Left ventricle myocardium inferior (tissue), 1 donor: ENCODE measurements around the gene CUX1. TPM values are rescaled to one million over a fixed set of nuclear protein-coding genes. Genes with fewer than 3 reads are reported as not detected.
"Not testable (repeated sequence)": the region's sequence is repeated elsewhere in the genome, so short reads cannot be mapped to it uniquely, and the experiment has no call there.

Source experiments
- DNase-seq: peaks from one replicate; pipeline ENCODE4 v3.0.0-alpha.2; 2020
- H3K27ac ChIP-seq: fragments of 200-600 bp; replicated peaks from 2 replicates; pipeline ENCODE4 v1.8.0; 2021
- H3K27me3 ChIP-seq: fragments of 200-600 bp; 2 replicates; pipeline ENCODE4 v1.8.0; 2021; ENCODE audit warnings: low read depth
- H3K36me3 ChIP-seq: fragments of 200-600 bp; 2 replicates; pipeline ENCODE4 v1.8.0; 2021
- H3K4me1 ChIP-seq: fragments of 200-600 bp; 2 replicates; pipeline ENCODE4 v1.8.0; 2021
- H3K4me3 ChIP-seq: fragments of 200-600 bp; 2 replicates; pipeline ENCODE4 v1.8.0; 2021; ENCODE audit warnings: mild to moderate bottlenecking, moderate library complexity
- H3K9me3 ChIP-seq: fragments of 200-600 bp; replicated peaks from 2 replicates; pipeline ENCODE4 v1.8.0; 2021
- intact Hi-C: fragments of 100-400 bp; cut with micrococcal nuclease; formaldehyde crosslinking; loops from one replicate; pipeline ENCODE4 v1.11.0; 2022
- total RNA-seq: library from RNA; stranded (reverse); fragmentation: NEBNext Ultra II Directional; extraction: Animal tissue kit (Norgen Biotek cat#: 25700); gene quantifications from one replicate; pipeline ENCODE4 v1.2.1, GENCODE V29; 2021
- TF ChIP-seq, protein P1 (sequence below): fragments of 200-600 bp; IDR thresholded peaks from 2 replicates; pipeline ENCODE4 v1.8.0; 2021; ENCODE audit warnings: antibody characterized with exemption, mild to moderate bottlenecking, borderline replicate concordance
- donor health status: DM: no; HTN: yes; CAD: no; lungs with severe emphysema.

The CUX1 gene
- total RNA-seq, 1 donor from 2014 or later: 125 TPM

DNA sequence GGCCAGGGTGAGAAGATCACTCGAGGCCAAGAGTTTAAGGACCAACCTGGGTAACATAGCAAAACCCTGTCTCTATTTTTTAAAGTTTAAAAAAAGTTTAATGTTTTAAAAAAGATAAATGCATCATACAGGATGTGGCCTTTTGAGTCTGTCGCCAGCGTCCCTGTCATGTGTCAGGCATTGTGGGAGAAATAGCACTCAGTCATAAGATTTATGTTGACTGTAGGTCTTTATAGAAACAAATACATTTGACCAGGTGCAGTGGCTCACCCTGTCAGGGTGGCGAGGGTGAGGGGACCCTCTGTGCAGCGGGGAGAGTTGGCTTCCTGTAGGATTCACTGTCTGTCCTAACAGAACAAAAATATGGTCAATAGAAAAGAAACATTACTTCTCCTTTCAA lies 405.8 kb downstream of the CUX1 start:
- intact Hi-C loops: no loop called here
- H3K9me3 ChIP-seq: no peaks in the 10 kb centered on the region
- no peaks in the 10 kb centered on the region for H3K4me1 ChIP-seq
- H3K4me3 ChIP-seq: no peak overlapping the region
- no peak for DNase-seq
- no peaks in the 10 kb centered on the region for H3K27me3 ChIP-seq
- no peak overlapping the region for H3K27ac ChIP-seq
- H3K36me3 ChIP-seq: peaks cover 12% of the 10 kb centered on the region
- TF ChIP-seq, protein P1, sequence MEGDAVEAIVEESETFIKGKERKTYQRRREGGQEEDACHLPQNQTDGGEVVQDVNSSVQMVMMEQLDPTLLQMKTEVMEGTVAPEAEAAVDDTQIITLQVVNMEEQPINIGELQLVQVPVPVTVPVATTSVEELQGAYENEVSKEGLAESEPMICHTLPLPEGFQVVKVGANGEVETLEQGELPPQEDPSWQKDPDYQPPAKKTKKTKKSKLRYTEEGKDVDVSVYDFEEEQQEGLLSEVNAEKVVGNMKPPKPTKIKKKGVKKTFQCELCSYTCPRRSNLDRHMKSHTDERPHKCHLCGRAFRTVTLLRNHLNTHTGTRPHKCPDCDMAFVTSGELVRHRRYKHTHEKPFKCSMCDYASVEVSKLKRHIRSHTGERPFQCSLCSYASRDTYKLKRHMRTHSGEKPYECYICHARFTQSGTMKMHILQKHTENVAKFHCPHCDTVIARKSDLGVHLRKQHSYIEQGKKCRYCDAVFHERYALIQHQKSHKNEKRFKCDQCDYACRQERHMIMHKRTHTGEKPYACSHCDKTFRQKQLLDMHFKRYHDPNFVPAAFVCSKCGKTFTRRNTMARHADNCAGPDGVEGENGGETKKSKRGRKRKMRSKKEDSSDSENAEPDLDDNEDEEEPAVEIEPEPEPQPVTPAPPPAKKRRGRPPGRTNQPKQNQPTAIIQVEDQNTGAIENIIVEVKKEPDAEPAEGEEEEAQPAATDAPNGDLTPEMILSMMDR: no peak

DNA sequence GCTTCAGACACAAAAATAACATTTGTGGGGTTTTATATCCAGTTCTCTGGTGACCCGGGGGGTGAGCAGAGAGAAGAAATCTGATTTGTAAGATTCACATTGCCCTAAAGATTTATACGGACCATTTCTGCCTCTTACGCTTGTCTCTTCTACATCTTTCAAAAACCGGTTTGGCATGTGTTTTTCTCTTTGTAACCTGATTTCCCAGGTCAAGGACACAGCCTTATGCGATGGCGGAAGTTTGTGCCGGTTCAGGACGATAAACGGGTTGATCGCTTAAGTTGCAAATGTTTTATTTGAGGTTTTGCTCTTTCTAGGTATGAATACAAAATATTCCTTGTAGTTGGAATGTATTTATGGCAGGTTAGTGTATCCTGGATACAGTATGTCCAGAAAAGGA lies 407.6 kb downstream of the CUX1 start:
- H3K27ac ChIP-seq: no peak overlapping the region
- intact Hi-C loops: no loop called here
- no peaks in the 10 kb centered on the region for H3K4me1 ChIP-seq
- no peak for DNase-seq
- no peaks in the 10 kb centered on the region for H3K9me3 ChIP-seq
- peaks cover 29% of the 10 kb centered on the region for H3K36me3 ChIP-seq
- TF ChIP-seq, protein P1: no peak
- H3K4me3 ChIP-seq: no peak overlapping the region
- H3K27me3 ChIP-seq: no peaks in the 10 kb centered on the region

DNA sequence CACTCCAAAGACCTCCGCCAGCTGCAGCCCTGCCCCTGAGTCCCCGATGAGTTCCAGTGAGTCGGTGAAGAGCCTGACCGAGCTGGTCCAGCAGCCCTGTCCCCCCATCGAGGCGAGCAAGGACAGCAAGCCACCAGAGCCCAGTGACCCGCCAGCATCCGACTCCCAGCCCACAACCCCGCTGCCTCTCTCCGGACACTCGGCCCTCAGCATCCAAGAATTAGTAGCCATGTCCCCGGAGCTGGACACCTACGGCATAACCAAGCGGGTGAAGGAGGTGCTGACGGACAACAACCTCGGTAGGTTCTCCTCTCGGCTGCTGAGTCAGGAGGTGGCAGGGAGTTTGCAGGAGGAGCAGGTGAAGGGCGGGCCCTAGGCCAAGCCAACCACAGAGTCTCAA lies 409.9 kb downstream of the CUX1 start:
- Histone ChIP-seq H3K4me1 (peaks cover 3% of the 10 kb centered on the region), H3K9me3 (no peaks in the 10 kb centered on the region), H3K36me3 (peaks cover 37% of the 10 kb centered on the region), H3K27ac (no peak overlapping the region), H3K4me3 (no peak overlapping the region), H3K27me3 (no peaks in the 10 kb centered on the region)
- TF ChIP-seq, protein P1: no peak
- intact Hi-C loops: no loop called here
- DNase-seq: no peak

DNA sequence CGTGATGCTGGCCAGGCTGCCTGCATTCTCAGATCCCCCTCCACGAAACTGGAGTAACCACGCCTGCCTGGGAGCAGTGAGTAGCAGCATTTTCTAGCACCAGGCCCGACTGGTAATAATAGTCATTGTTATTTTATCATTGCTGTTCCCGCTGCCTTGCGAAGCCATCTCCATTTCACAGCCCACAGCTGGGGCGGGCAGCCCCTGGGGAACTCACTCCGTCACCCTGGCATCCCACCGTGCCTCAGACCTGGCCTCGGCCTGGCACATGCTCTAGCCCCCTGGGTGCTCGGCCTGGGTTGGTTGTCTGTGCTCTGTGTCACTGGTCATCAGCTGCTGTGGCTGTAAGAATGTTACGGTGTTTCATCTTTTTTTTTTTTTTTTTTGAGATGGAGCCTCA lies 411.5 kb downstream of the CUX1 start:
- Histone ChIP-seq H3K4me1 (peaks cover 13% of the 10 kb centered on the region), H3K36me3 (peaks cover 46% of the 10 kb centered on the region)
- no peak for DNase-seq

DNA sequence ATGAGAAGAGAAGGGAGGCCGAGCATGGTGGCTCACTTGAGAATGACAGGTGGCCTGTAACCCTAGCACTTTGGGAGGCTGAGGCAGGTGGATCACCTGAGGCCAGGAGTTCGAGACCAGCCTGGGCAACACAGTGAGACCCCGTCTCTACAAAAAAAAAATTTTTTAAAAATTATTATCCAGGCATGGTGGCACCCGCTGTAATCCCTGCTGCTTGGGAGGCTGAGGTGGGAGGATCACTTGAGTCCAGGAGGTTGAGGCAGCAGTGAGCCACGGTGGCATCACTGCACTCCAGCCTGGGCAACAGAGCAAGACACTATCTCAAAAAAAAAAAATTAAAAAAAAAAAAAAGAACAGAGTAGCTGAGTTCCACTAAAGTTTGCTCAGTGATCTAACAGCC lies 412.7 kb downstream of the CUX1 start:
- intact Hi-C loops, DNase-seq, H3K4me3 ChIP-seq, H3K27me3 ChIP-seq, H3K27ac ChIP-seq, H3K9me3 ChIP-seq: not testable (repeated sequence)
- H3K36me3 ChIP-seq: peaks cover 59% of the 10 kb centered on the region
- peaks cover 13% of the 10 kb centered on the region for H3K4me1 ChIP-seq

More for the DNA sequence above, 411.5 kb downstream of the CUX1 start:
- Histone ChIP-seq H3K27me3 (no peaks in the 10 kb centered on the region), H3K27ac (no peak overlapping the region), H3K4me3 (no peak overlapping the region), H3K9me3 (no peaks in the 10 kb centered on the region)
- TF ChIP-seq, protein P1: no peak
- intact Hi-C loops: no loop called here

DNA sequence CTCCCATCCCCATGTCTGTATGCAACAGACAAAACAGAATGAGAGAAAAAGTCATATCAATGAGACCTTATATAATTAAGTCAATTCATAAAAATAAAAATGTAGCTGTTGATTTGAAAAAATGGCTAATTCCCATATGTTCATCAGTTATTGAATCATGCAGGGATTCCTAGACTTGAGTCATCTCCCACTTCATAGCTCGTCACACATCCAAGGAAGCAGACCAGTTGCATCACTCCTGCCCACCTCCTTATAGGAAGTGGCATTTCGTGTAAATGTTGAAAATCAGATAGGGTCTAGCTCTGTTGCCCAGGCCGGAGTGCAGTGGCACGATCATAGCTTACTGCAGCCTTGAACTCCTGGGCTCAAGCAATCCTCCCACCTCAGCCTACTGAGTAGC lies 413.2 kb downstream of the CUX1 start:
- peaks cover 13% of the 10 kb centered on the region for H3K4me1 ChIP-seq
- TF ChIP-seq, protein P1: no peak
- H3K36me3 ChIP-seq: peaks cover 60% of the 10 kb centered on the region
- H3K4me3 ChIP-seq: no peak overlapping the region
- no peaks in the 10 kb centered on the region for H3K27me3 ChIP-seq
- DNase-seq: no peak
- no peaks in the 10 kb centered on the region for H3K9me3 ChIP-seq
- no peak overlapping the region for H3K27ac ChIP-seq
- intact Hi-C loops: no loop called here
